ENCODE measurements around the gene ZNF407. TPM values are rescaled to one million over a fixed set of nuclear protein-coding genes. Genes with fewer than 3 reads are reported as not detected.

ZNF407 gene
- total RNA-seq, 1 donor from 2014 or later = 18.3 TPM

- no peak overlapping the region for H3K4me3 Mint-ChIP-seq (ENCODE audit: low read depth)
- no peaks in the 10 kb centered on the region for H3K27me3 Mint-ChIP-seq (ENCODE audit: low read depth)
- peaks cover 23% of the 10 kb centered on the region for H3K36me3 Mint-ChIP-seq (ENCODE audit: low read depth)
- no peak for DNase-seq (ENCODE audit: low spot score)
- no peaks in the 10 kb centered on the region for H3K9me3 Mint-ChIP-seq
- H3K4me1 Mint-ChIP-seq (ENCODE audit: low read depth) = peaks cover 9% of the 10 kb centered on the region
- intact Hi-C loops (cut with micrococcal nuclease) = no loop called here
- no peak overlapping the region for H3K27ac Mint-ChIP-seq
These were observed 40.5 kb downstream of the ZNF407 start for GRCh38 chr18:74638210-74638609.

- DNase-seq (ENCODE audit: low spot score) = no peak
- H3K4me1 Mint-ChIP-seq (ENCODE audit: low read depth) = peaks cover 5% of the 10 kb centered on the region
- H3K36me3 Mint-ChIP-seq (ENCODE audit: low read depth) = no peaks in the 10 kb centered on the region
- intact Hi-C loops (cut with micrococcal nuclease) = no loop called here
- no peak overlapping the region for H3K27ac Mint-ChIP-seq
- no peaks in the 10 kb centered on the region for H3K9me3 Mint-ChIP-seq
- no peaks in the 10 kb centered on the region for H3K27me3 Mint-ChIP-seq (ENCODE audit: low read depth)
- H3K4me3 Mint-ChIP-seq (ENCODE audit: low read depth) = no peak overlapping the region
These were observed 47.0 kb downstream of the ZNF407 start for GRCh38 chr18:74644713-74645112.

GRCh38 chr18:74645679-74646078 is 48.0 kb downstream of the ZNF407 start:
- Mint-ChIP-seq H3K36me3 (ENCODE audit: low read depth) (no peaks in the 10 kb centered on the region), H3K9me3 (no peaks in the 10 kb centered on the region), H3K27me3 (ENCODE audit: low read depth) (no peaks in the 10 kb centered on the region), H3K4me1 (ENCODE audit: low read depth) (peaks cover 5% of the 10 kb centered on the region), H3K27ac (no peak overlapping the region), H3K4me3 (ENCODE audit: low read depth) (no peak overlapping the region)
- no peak for DNase-seq (ENCODE audit: low spot score)
- intact Hi-C loops (cut with micrococcal nuclease) = no loop called here

- Mint-ChIP-seq H3K36me3 (ENCODE audit: low read depth) (no peaks in the 10 kb centered on the region), H3K9me3 (no peaks in the 10 kb centered on the region), H3K27me3 (ENCODE audit: low read depth) (no peaks in the 10 kb centered on the region), H3K4me1 (ENCODE audit: low read depth) (no peaks in the 10 kb centered on the region), H3K27ac (no peak overlapping the region), H3K4me3 (ENCODE audit: low read depth) (no peak overlapping the region)
- intact Hi-C loops (cut with micrococcal nuclease) = loop anchor here (2.0 to 5.0 kb wide), 2 partner anchors 311 to 827 kb away; no protein-coding TSS in a partner anchor
- DNase-seq (ENCODE audit: low spot score) = no peak
These were observed 53.9 kb downstream of the ZNF407 start for GRCh38 chr18:74651327-74652128.

GRCh38 chr18:74652392-74652988 is 54.8 kb downstream of the ZNF407 start:
- H3K4me3 Mint-ChIP-seq (ENCODE audit: low read depth) = no peak overlapping the region
- intact Hi-C loops (cut with micrococcal nuclease) = loop anchor here (2.0 to 5.0 kb wide), 2 partner anchors 310 to 826 kb away; no protein-coding TSS in a partner anchor
- H3K4me1 Mint-ChIP-seq (ENCODE audit: low read depth) = no peaks in the 10 kb centered on the region
- no peak overlapping the region for H3K27ac Mint-ChIP-seq
- no peaks in the 10 kb centered on the region for H3K9me3 Mint-ChIP-seq
- no peaks in the 10 kb centered on the region for H3K27me3 Mint-ChIP-seq (ENCODE audit: low read depth)
- H3K36me3 Mint-ChIP-seq (ENCODE audit: low read depth) = no peaks in the 10 kb centered on the region
- no peak for DNase-seq (ENCODE audit: low spot score)

- no peak for DNase-seq (ENCODE audit: low spot score)
- Mint-ChIP-seq H3K9me3 (no peaks in the 10 kb centered on the region), H3K4me1 (ENCODE audit: low read depth) (no peaks in the 10 kb centered on the region), H3K27ac (no peak overlapping the region), H3K4me3 (ENCODE audit: low read depth) (no peak overlapping the region), H3K27me3 (ENCODE audit: low read depth) (no peaks in the 10 kb centered on the region), H3K36me3 (ENCODE audit: low read depth) (no peaks in the 10 kb centered on the region)
- intact Hi-C loops (cut with micrococcal nuclease) = loop anchor here (5.0 kb wide), 1 partner anchor 308 kb away; no protein-coding TSS in a partner anchor
These were observed 57.0 kb downstream of the ZNF407 start for GRCh38 chr18:74654638-74655037.

GRCh38 chr18:74661008-74661407 is 63.3 kb downstream of the ZNF407 start:
- intact Hi-C loops (cut with micrococcal nuclease) = no loop called here
- no peak for DNase-seq (ENCODE audit: low spot score)
- H3K36me3 Mint-ChIP-seq (ENCODE audit: low read depth) = no peaks in the 10 kb centered on the region
- H3K9me3 Mint-ChIP-seq = no peaks in the 10 kb centered on the region
- no peaks in the 10 kb centered on the region for H3K27me3 Mint-ChIP-seq (ENCODE audit: low read depth)
- no peak overlapping the region for H3K4me3 Mint-ChIP-seq (ENCODE audit: low read depth)
- no peak overlapping the region for H3K27ac Mint-ChIP-seq
- no peaks in the 10 kb centered on the region for H3K4me1 Mint-ChIP-seq (ENCODE audit: low read depth)

- H3K27ac Mint-ChIP-seq = no peak overlapping the region
- H3K4me3 Mint-ChIP-seq (ENCODE audit: low read depth) = no peak overlapping the region
- intact Hi-C loops (cut with micrococcal nuclease) = no loop called here
- H3K4me1 Mint-ChIP-seq (ENCODE audit: low read depth) = no peaks in the 10 kb centered on the region
- no peaks in the 10 kb centered on the region for H3K27me3 Mint-ChIP-seq (ENCODE audit: low read depth)
- DNase-seq (ENCODE audit: low spot score) = no peak
- H3K9me3 Mint-ChIP-seq = no peaks in the 10 kb centered on the region
- no peaks in the 10 kb centered on the region for H3K36me3 Mint-ChIP-seq (ENCODE audit: low read depth)
These were observed 64.0 kb downstream of the ZNF407 start for GRCh38 chr18:74661691-74662090.

- Mint-ChIP-seq H3K36me3 (ENCODE audit: low read depth) (no peaks in the 10 kb centered on the region), H3K9me3 (no peaks in the 10 kb centered on the region), H3K4me3 (ENCODE audit: low read depth) (no peak overlapping the region), H3K4me1 (ENCODE audit: low read depth) (no peaks in the 10 kb centered on the region), H3K27me3 (ENCODE audit: low read depth) (no peaks in the 10 kb centered on the region), H3K27ac (no peak overlapping the region)
- no peak for DNase-seq (ENCODE audit: low spot score)
- intact Hi-C loops (cut with micrococcal nuclease) = no loop called here
These were observed 65.0 kb downstream of the ZNF407 start for GRCh38 chr18:74662622-74663021.

GRCh38 chr18:74665346-74665745 is 67.7 kb downstream of the ZNF407 start:
- Mint-ChIP-seq H3K27ac (no peak overlapping the region), H3K4me3 (ENCODE audit: low read depth) (no peak overlapping the region), H3K4me1 (ENCODE audit: low read depth) (no peaks in the 10 kb centered on the region), H3K27me3 (ENCODE audit: low read depth) (no peaks in the 10 kb centered on the region), H3K9me3 (no peaks in the 10 kb centered on the region), H3K36me3 (ENCODE audit: low read depth) (no peaks in the 10 kb centered on the region)
- DNase-seq (ENCODE audit: low spot score) = no peak
- intact Hi-C loops (cut with micrococcal nuclease) = no loop called here

- H3K27me3 Mint-ChIP-seq (ENCODE audit: low read depth) = no peaks in the 10 kb centered on the region
- DNase-seq (ENCODE audit: low spot score) = no peak
- no peak overlapping the region for H3K27ac Mint-ChIP-seq
These were observed 68.2 kb downstream of the ZNF407 start for GRCh38 chr18:74665905-74666304.

GRCh38 chr18:74669136-74669798 is 71.6 kb downstream of the ZNF407 start:
- no peak overlapping the region for H3K4me3 Mint-ChIP-seq (ENCODE audit: low read depth)
- intact Hi-C loops (cut with micrococcal nuclease) = no loop called here
- DNase-seq (ENCODE audit: low spot score) = no peak
- no peaks in the 10 kb centered on the region for H3K4me1 Mint-ChIP-seq (ENCODE audit: low read depth)
- no peaks in the 10 kb centered on the region for H3K9me3 Mint-ChIP-seq
- H3K36me3 Mint-ChIP-seq (ENCODE audit: low read depth) = no peaks in the 10 kb centered on the region
- no peak overlapping the region for H3K27ac Mint-ChIP-seq
- no peaks in the 10 kb centered on the region for H3K27me3 Mint-ChIP-seq (ENCODE audit: low read depth)

More at GRCh38 chr18:74665905-74666304, 68.2 kb downstream of the ZNF407 start:
- no peaks in the 10 kb centered on the region for H3K9me3 Mint-ChIP-seq
- intact Hi-C loops (cut with micrococcal nuclease) = no loop called here
- H3K4me3 Mint-ChIP-seq (ENCODE audit: low read depth) = no peak overlapping the region
- no peaks in the 10 kb centered on the region for H3K36me3 Mint-ChIP-seq (ENCODE audit: low read depth)
- no peaks in the 10 kb centered on the region for H3K4me1 Mint-ChIP-seq (ENCODE audit: low read depth)

GRCh38 chr18:74672371-74672770 is 74.7 kb downstream of the ZNF407 start:
- Mint-ChIP-seq H3K4me1 (ENCODE audit: low read depth) (no peaks in the 10 kb centered on the region), H3K27ac (no peak overlapping the region), H3K4me3 (ENCODE audit: low read depth) (no peak overlapping the region), H3K36me3 (ENCODE audit: low read depth) (peaks cover 12% of the 10 kb centered on the region), H3K27me3 (ENCODE audit: low read depth) (no peaks in the 10 kb centered on the region), H3K9me3 (peaks cover 4% of the 10 kb centered on the region)
- no peak for DNase-seq (ENCODE audit: low spot score)
- intact Hi-C loops (cut with micrococcal nuclease) = no loop called here

Measured in activated T-helper 2 cell treated with anti-CD3 and anti-CD28 coated beads, Interferon-gamma antibody, Interleukin-2, Interleukin-4, amounts not matched to agents 10 μg/mL and 5 μg/mL and 100 μg/mL, durations not matched to agents 14 hours and 24 hours and 36 hours (primary cell).